Karpas-422 (cell line): ENCODE data around the gene NUDT8. TPM values are rescaled to one million over a fixed set of nuclear protein-coding genes. Genes with fewer than 3 reads are reported as not detected.
"Not testable (repeated sequence)": the region's sequence is repeated elsewhere in the genome, so short reads cannot be mapped to it uniquely, and the experiment has no call there.

Experiments
- DNase-seq: peaks from one replicate; pipeline ENCODE4 v3.0.0-alpha.2; 2015
- H2AFZ ChIP-seq: fragments of 200-600 bp; sonication (generic); 2 replicates; pipeline ENCODE4 v1.6.1; 2014; ENCODE audit warnings: antibody characterized with exemption, low read length, mixed read lengths
- H3K27ac ChIP-seq: fragments of 200-600 bp; sonication (generic); 2 replicates; pipeline ENCODE4 v1.5.1; 2014; ENCODE audit warnings: mild to moderate bottlenecking, low read length, moderate library complexity
- H3K27me3 ChIP-seq: fragments of 200-600 bp; sonication (generic); 2 replicates; pipeline ENCODE4 v1.6.1; 2014; ENCODE audit warnings: low read length, mixed read lengths
- H3K36me3 ChIP-seq: fragments of 200-600 bp; sonication (generic); 2 replicates; pipeline ENCODE4 v1.6.1; 2014; ENCODE audit warnings: low read length, mixed read lengths; ENCODE audit not compliant: insufficient read depth
- H3K4me1 ChIP-seq: fragments of 200-600 bp; sonication (generic); 2 replicates; pipeline ENCODE4 v1.6.1; 2014; ENCODE audit warnings: mild to moderate bottlenecking, low read length, mixed read lengths
- H3K4me2 ChIP-seq: fragments of 200-600 bp; sonication (generic); 2 replicates; pipeline ENCODE4 v1.6.1; 2014; ENCODE audit warnings: low read length, low read depth, mild to moderate bottlenecking; ENCODE audit not compliant: poor library complexity, severe bottlenecking
- H3K4me3 ChIP-seq: fragments of 200-600 bp; sonication (generic); 2 replicates; pipeline ENCODE4 v1.5.1; 2014; ENCODE audit warnings: mild to moderate bottlenecking, antibody characterized with exemption, low read length, mixed read lengths
- H3K79me2 ChIP-seq: fragments of 200-600 bp; sonication (generic); 2 replicates; pipeline ENCODE4 v1.6.1; 2014; ENCODE audit warnings: mild to moderate bottlenecking, low read length, mixed read lengths
- H3K9ac ChIP-seq: fragments of 200-600 bp; sonication (generic); 2 replicates; pipeline ENCODE4 v1.6.0; 2014; ENCODE audit warnings: low read length
- H3K9me2 ChIP-seq: fragments of 200-600 bp; sonication (generic), shearing (Covaris generic); replicated peaks from 2 replicates; pipeline ENCODE4 v1.6.0; 2014; ENCODE audit warnings: mild to moderate bottlenecking, low read length, moderate library complexity; ENCODE audit not compliant: insufficient read depth
- H3K9me3 ChIP-seq: fragments of 300-700, 200-600 bp; sonication (generic); 2 replicates; pipeline ENCODE4 v1.6.1; 2014; ENCODE audit warnings: low read length, mixed read lengths
- H4K20me1 ChIP-seq: fragments of 200-600 bp; sonication (generic); 2 replicates; pipeline ENCODE4 v1.6.1; 2014; ENCODE audit warnings: mild to moderate bottlenecking, antibody characterized with exemption, low read length, low read depth; ENCODE audit not compliant: insufficient read depth
- total RNA-seq: library from RNA; depleted of rRNA; stranded (reverse); fragments of >200 nt; shearing (Covaris generic); gene quantifications from 2 replicates; pipeline ENCODE4 v1.2.3, GENCODE V29; 2014; ENCODE audit warnings: low replicate concordance

Gene NUDT8
- total RNA-seq, 1 experiment from 2014 or later = 10.4 TPM

- H3K4me2 ChIP-seq = peak overlapping the region; percentile 78
- H3K9me3 ChIP-seq = no peaks in the 10 kb centered on the region
- peak; percentile 99 for DNase-seq
- H3K4me1 ChIP-seq = peaks cover 26% of the 10 kb centered on the region
- no peaks in the 10 kb centered on the region for H3K27me3 ChIP-seq
- no peaks in the 10 kb centered on the region for H3K9me2 ChIP-seq
- H3K4me3 ChIP-seq = peak overlapping the region; percentile 80
- peak overlapping the region; percentile 93; the same call in 1 of the 2 replicates for H2AFZ ChIP-seq
- H3K79me2 ChIP-seq = no peaks in the 10 kb centered on the region
- H3K9ac ChIP-seq = peak overlapping the region; percentile 80
- peak overlapping the region; percentile 49 for H3K27ac ChIP-seq
- no peaks in the 10 kb centered on the region; the same call in 1 of the 2 replicates for H3K36me3 ChIP-seq
- no peaks in the 10 kb centered on the region for H4K20me1 ChIP-seq
These were observed 648 bp upstream of the NUDT8 start for GRCh38 chr11:67630228-67630942.

- no peaks in the 10 kb centered on the region for H3K27me3 ChIP-seq
- H4K20me1 ChIP-seq = no peaks in the 10 kb centered on the region
- DNase-seq = no peak
- peak overlapping the region; percentile 39 for H2AFZ ChIP-seq
- no peaks in the 10 kb centered on the region for H3K79me2 ChIP-seq
- H3K9ac ChIP-seq = peak overlapping the region; percentile 80
- peak overlapping the region; percentile 61 for H3K4me3 ChIP-seq
- H3K4me1 ChIP-seq = peaks cover 26% of the 10 kb centered on the region
- peak overlapping the region; percentile 68 for H3K4me2 ChIP-seq
- H3K9me2 ChIP-seq = no peaks in the 10 kb centered on the region
- no peaks in the 10 kb centered on the region for H3K9me3 ChIP-seq
- H3K27ac ChIP-seq = no peak overlapping the region
- H3K36me3 ChIP-seq = no peaks in the 10 kb centered on the region; the same call in 1 of the 2 replicates
These were observed 889 bp downstream of the NUDT8 start for GRCh38 chr11:67628710-67629385.

- Histone ChIP-seq H4K20me1 (no peaks in the 10 kb centered on the region), H3K4me1 (peaks cover 26% of the 10 kb centered on the region), H3K27me3 (no peaks in the 10 kb centered on the region), H3K9me2 (no peaks in the 10 kb centered on the region), H3K36me3 (no peaks in the 10 kb centered on the region; the same call in 1 of the 2 replicates), H2AFZ (no peak overlapping the region), H3K79me2 (no peaks in the 10 kb centered on the region), H3K9ac (peak overlapping the region; percentile 80), H3K4me3 (peak overlapping the region; percentile 61), H3K9me3 (no peaks in the 10 kb centered on the region), H3K4me2 (peak overlapping the region; percentile 68), H3K27ac (no peak overlapping the region)
- no peak for DNase-seq
These were observed 1.7 kb downstream of the NUDT8 start for GRCh38 chr11:67627812-67628624.

DNA sequence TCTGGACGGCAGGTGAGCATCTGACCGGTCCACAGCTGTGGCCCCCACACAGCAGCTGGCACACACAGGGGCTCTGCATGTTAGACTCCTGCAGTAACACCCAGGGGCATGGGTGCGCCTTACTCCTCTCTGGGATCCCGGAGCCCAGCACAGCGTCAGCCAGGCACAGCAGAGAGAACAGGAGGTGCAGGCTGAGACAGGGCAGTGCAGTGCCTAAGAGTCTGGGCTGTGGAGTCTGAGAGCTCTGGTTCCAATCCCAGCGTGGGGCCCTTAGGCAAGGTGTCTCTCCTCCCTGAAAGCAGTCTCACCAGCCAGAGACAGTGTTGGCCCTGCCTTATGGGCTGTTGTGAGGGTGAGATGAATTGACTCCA, 2.3 kb downstream of the NUDT8 start:
- no peak overlapping the region for H3K9ac ChIP-seq
- no peak overlapping the region for H3K4me2 ChIP-seq
- no peaks in the 10 kb centered on the region for H3K9me2 ChIP-seq
- no peaks in the 10 kb centered on the region; the same call in 1 of the 2 replicates for H3K36me3 ChIP-seq
- H4K20me1 ChIP-seq = no peaks in the 10 kb centered on the region
- no peak for DNase-seq
- peaks cover 26% of the 10 kb centered on the region for H3K4me1 ChIP-seq
- no peaks in the 10 kb centered on the region for H3K79me2 ChIP-seq
- no peak overlapping the region for H3K4me3 ChIP-seq
- no peaks in the 10 kb centered on the region for H3K9me3 ChIP-seq
- no peak overlapping the region for H3K27ac ChIP-seq
- H2AFZ ChIP-seq = no peak overlapping the region
- H3K27me3 ChIP-seq = no peaks in the 10 kb centered on the region

GRCh38 chr11:67626970-67627369, 2.8 kb downstream of the NUDT8 start:
- peaks cover 26% of the 10 kb centered on the region for H3K4me1 ChIP-seq

GRCh38 chr11:67626131-67626833, 3.5 kb downstream of the NUDT8 start:
- H3K79me2 ChIP-seq, H4K20me1 ChIP-seq, H3K9me2 ChIP-seq, H2AFZ ChIP-seq, H3K27ac ChIP-seq, H3K9me3 ChIP-seq, DNase-seq, H3K9ac ChIP-seq, H3K4me3 ChIP-seq, H3K36me3 ChIP-seq, H3K27me3 ChIP-seq, H3K4me2 ChIP-seq: not testable (repeated sequence)
- H3K4me1 ChIP-seq = peaks cover 23% of the 10 kb centered on the region

More at GRCh38 chr11:67626970-67627369, 2.8 kb downstream of the NUDT8 start:
- no peaks in the 10 kb centered on the region for H3K9me3 ChIP-seq
- H3K36me3 ChIP-seq = no peaks in the 10 kb centered on the region; the same call in 1 of the 2 replicates
- no peak for DNase-seq
- no peak overlapping the region for H3K4me3 ChIP-seq
- no peak overlapping the region for H3K4me2 ChIP-seq
- H3K9me2 ChIP-seq = no peaks in the 10 kb centered on the region
- no peak overlapping the region for H3K9ac ChIP-seq
- H2AFZ ChIP-seq = no peak overlapping the region
- H3K27ac ChIP-seq = no peak overlapping the region
- no peaks in the 10 kb centered on the region for H3K79me2 ChIP-seq
- no peaks in the 10 kb centered on the region for H4K20me1 ChIP-seq
- no peaks in the 10 kb centered on the region for H3K27me3 ChIP-seq

DNA sequence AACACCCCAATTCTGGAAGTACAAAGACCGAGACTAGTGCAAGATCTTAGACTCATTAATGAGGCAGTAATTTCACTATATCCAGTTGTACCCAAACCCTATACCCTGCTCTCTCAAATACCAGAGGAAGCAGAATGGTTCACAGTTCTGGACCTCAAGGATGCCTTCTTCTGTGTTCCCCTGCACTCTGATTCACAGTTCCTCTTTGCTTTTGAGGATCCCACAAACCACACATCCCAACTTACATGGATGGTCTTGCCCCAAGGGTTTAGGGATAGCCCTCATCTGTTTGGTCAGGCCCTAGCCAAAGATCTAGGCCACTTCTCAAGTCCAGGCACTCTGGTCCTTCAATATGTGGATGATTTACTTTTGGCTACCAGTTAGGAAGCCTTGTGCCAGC, 5.9 kb downstream of the NUDT8 start:
- H3K4me3 ChIP-seq, H3K27ac ChIP-seq, H3K27me3 ChIP-seq, H3K9ac ChIP-seq, H4K20me1 ChIP-seq, H3K36me3 ChIP-seq, H2AFZ ChIP-seq, H3K79me2 ChIP-seq, DNase-seq, H3K4me2 ChIP-seq, H3K4me1 ChIP-seq, H3K9me3 ChIP-seq, H3K9me2 ChIP-seq: not testable (repeated sequence)
